ENCODE measurements around the gene LARP1B.

DNA sequence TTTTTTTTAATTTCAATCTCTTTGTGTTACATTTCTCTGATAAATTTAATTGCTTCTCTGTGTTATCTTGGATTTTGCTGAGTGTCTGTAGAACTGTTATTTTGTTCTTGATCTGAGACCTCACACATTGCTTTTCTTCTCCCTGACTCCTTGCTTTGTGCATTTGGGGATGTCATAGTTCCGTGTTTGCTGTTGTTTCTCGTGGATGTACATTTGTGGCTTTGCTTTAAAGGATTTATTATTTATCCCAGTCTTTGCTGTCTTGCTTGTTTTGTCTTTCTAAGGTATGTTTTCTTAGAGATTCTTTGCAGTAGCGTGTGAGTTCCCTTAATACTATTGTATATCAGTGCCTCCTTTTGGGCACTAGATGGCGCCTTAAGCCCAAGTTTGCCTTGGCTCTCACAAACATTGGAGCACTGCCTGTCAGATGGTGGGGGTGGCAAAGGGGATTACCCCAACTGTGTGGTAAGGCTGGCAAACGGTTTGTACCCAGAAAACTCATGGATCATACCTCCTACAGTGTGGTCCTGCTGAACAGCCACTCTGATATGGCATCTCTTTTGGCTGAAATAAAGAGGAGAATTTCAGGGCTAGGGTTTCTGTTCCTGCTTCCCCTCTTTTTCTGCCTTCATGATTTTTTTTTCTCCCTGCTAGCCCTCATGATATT, 130.1 kb downstream of the LARP1B start:
- TF ChIP-seq POLR2A (IDR thresholded peaks at IDR 0.05; ENCODE audit: extremely low read depth, insufficient read length): no peak
- TF ChIP-seq, protein P1, sequence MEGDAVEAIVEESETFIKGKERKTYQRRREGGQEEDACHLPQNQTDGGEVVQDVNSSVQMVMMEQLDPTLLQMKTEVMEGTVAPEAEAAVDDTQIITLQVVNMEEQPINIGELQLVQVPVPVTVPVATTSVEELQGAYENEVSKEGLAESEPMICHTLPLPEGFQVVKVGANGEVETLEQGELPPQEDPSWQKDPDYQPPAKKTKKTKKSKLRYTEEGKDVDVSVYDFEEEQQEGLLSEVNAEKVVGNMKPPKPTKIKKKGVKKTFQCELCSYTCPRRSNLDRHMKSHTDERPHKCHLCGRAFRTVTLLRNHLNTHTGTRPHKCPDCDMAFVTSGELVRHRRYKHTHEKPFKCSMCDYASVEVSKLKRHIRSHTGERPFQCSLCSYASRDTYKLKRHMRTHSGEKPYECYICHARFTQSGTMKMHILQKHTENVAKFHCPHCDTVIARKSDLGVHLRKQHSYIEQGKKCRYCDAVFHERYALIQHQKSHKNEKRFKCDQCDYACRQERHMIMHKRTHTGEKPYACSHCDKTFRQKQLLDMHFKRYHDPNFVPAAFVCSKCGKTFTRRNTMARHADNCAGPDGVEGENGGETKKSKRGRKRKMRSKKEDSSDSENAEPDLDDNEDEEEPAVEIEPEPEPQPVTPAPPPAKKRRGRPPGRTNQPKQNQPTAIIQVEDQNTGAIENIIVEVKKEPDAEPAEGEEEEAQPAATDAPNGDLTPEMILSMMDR (IDR thresholded peaks at IDR 0.05; ENCODE audit: low read depth, low read length): peak; percentile 74
- no peak for TF ChIP-seq MYC (IDR thresholded peaks at IDR 0.05; ENCODE audit: low read depth, low read length)
- TF ChIP-seq, protein P2, sequence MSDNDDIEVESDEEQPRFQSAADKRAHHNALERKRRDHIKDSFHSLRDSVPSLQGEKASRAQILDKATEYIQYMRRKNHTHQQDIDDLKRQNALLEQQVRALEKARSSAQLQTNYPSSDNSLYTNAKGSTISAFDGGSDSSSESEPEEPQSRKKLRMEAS (IDR thresholded peaks at IDR 0.05; ENCODE audit: low read depth, low read length): no peak
